Muscle of arm (tissue), 14 donors: ENCODE measurements around the gene PCDHB9. TPM values are rescaled to one million over a fixed set of nuclear protein-coding genes. Genes with fewer than 3 reads are reported as not detected.
A peak's percentile ranks its signal among the peaks of the same experiment; 100 is the strongest.
"Not testable (repeated sequence)": the region's sequence is repeated elsewhere in the genome, so short reads cannot be mapped to it uniquely, and the experiment has no call there.

Experiments
- DNase-seq: peaks from one replicate; pipeline ENCODE4 v3.0.0-alpha.2; 2013
- long read RNA-seq, 11 donors: transcript quantifications; one replicate each; lab custom pipeline, GENCODE V29; 2026
- polyA plus RNA-seq, 12 donors: library from polyadenylated mRNA; unstranded; fragments of 120-200 nt; gene quantifications; one replicate each; pipeline ENCODE4 v1.2.1, GENCODE V29; 2013; ENCODE audit not compliant: insufficient read length in 12 of 12

The PCDHB9 gene
- 1 to 10 TPM in 10 of 12 donors, not detected in 2; 1.4 to 4.6 (median 2.3) TPM for polyA plus RNA-seq
- long read RNA-seq, donor 1, full-length matches to known transcripts = 9 of 9 reads
- long read RNA-seq, donor 1, partial matches to known transcripts = 0 of 9 reads
- long read RNA-seq, donor 1, other reads (novel, unspliced or antisense) = 0 of 9 reads
- long read RNA-seq, donor 2, full-length matches to known transcripts = 2 of 2 reads
- long read RNA-seq, donor 2, partial matches to known transcripts = 0 of 2 reads
- long read RNA-seq, donor 2, other reads (novel, unspliced or antisense) = 0 of 2 reads
- long read RNA-seq, donor 3, full-length matches to known transcripts = 2 of 2 reads
- long read RNA-seq, donor 3, partial matches to known transcripts = 0 of 2 reads
- long read RNA-seq, donor 3, other reads (novel, unspliced or antisense) = 0 of 2 reads
- long read RNA-seq, donor 4, full-length matches to known transcripts = 2 of 2 reads
- long read RNA-seq, donor 4, partial matches to known transcripts = 0 of 2 reads
- long read RNA-seq, donor 4, other reads (novel, unspliced or antisense) = 0 of 2 reads
- long read RNA-seq, donor 5, full-length matches to known transcripts = 2 of 2 reads
- long read RNA-seq, donor 5, partial matches to known transcripts = 0 of 2 reads
- long read RNA-seq, donor 5, other reads (novel, unspliced or antisense) = 0 of 2 reads
- long read RNA-seq, donor 6 = 0 reads
- long read RNA-seq, donor 7, full-length matches to known transcripts = 1 of 1 reads
- long read RNA-seq, donor 7, partial matches to known transcripts = 0 of 1 reads
- long read RNA-seq, donor 7, other reads (novel, unspliced or antisense) = 0 of 1 reads
- long read RNA-seq, donor 8, full-length matches to known transcripts = 5 of 5 reads
- long read RNA-seq, donor 8, partial matches to known transcripts = 0 of 5 reads
- long read RNA-seq, donor 8, other reads (novel, unspliced or antisense) = 0 of 5 reads
- long read RNA-seq, donor 9, full-length matches to known transcripts = 3 of 3 reads
- long read RNA-seq, donor 9, partial matches to known transcripts = 0 of 3 reads
- long read RNA-seq, donor 9, other reads (novel, unspliced or antisense) = 0 of 3 reads
- long read RNA-seq, donor 10, full-length matches to known transcripts = 5 of 5 reads
- long read RNA-seq, donor 10, partial matches to known transcripts = 0 of 5 reads
- long read RNA-seq, donor 10, other reads (novel, unspliced or antisense) = 0 of 5 reads
- long read RNA-seq, donor 11, full-length matches to known transcripts = 4 of 4 reads
- long read RNA-seq, donor 11, partial matches to known transcripts = 0 of 4 reads
- long read RNA-seq, donor 11, other reads (novel, unspliced or antisense) = 0 of 4 reads

DNA sequence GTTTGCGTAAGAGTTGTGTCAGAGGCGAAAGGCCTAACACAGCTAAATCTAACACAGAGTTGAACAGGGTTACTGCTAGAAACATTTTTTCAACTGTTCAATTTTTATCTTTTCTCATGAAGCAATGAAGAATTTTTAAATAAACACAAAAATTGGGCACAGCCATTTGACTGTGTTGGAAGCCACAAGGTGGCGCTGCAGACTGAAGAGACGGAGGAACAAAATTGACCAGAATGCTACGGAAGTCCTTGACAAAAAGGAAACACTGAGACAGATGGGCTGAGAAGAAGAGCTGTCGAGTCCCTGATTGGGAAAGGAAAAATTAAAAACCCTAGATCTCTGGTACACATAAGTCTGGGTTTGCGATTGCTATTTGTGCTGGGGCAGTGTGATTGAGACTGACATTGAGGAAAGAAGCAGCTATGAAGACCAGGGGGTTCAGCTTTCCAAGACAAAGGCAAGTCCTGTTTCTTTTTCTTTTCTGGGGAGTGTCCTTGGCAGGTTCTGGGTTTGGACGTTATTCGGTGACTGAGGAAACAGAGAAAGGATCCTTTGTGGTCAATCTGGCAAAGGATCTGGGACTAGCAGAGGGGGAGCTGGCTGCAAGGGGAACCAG lies at the start of gene PCDHB9:
PCDHB9 (plus strand) TSS at position 265 of the 616 bp plus-strand sequence; CDS start at position 423, 158 bp downstream.
- DNase-seq = no peak

DNA sequence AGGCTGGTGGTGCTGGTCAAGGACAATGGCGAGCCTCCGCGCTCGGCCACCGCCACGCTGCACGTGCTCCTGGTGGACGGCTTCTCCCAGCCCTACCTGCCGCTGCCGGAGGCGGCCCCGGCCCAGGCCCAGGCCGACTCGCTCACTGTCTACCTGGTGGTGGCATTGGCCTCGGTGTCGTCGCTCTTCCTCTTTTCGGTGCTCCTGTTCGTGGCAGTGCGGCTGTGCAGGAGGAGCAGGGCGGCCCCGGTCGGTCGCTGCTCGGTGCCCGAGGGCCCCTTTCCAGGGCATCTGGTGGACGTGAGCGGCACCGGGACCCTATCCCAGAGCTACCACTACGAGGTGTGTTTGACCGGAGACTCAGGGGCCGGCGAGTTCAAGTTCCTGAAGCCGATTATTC lies 49.6 kb upstream of the PCDHB9 start:
- not testable (repeated sequence) for DNase-seq

DNA sequence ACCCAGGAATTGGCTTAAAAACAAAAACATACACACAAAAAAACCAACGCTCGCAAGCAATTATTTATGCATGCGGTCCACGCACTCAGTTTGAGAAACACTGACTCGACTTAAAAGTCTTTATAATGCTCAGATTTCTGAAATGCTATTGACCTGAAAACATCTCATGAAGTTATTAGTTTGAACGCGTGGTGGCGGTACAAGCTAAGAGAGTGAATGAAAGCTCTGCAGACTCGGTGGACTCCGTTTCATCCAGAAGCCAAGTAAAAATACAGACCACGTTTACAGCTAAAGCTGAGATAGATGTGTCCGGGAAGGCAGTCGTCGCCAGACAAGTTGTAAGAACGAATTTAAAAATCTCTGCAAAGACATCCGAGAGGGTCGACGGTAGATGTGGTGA lies 37.1 kb upstream of the PCDHB9 start, which contains the start of gene PCDHB6:
PCDHB6 (plus strand) TSS at position 246 of the 400 bp plus-strand sequence. CDS start 201 bp downstream, outside the sequence.
- DNase-seq = peak; percentile 0

DNA sequence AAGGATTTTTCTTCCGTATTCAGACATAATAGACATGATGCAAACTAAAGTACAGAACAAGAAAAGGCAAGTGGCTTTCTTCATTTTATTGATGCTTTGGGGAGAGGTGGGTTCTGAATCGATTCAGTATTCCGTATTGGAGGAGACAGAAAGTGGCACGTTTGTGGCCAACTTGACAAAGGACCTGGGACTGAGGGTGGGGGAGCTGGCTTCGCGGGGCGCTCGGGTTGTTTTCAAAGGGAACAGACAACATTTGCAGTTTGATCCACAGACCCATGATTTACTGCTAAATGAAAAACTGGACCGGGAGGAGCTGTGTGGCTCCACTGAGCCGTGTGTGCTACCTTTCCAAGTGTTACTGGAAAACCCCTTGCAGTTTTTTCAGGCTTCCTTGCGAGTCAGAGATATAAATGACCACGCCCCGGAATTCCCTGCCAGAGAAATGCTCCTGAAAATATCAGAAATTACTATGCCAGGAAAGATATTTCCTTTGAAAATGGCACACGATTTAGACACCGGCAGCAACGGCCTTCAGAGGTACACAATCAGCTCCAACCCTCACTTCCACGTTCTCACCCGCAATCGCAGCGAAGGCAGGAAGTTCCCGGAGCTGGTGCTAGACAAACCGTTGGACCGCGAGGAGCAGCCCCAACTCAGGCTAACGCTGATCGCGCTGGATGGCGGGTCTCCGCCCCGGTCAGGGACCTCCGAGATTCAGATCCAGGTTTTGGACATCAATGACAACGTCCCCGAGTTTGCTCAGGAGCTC lies 36.6 kb upstream of the PCDHB9 start:
- no peak for DNase-seq

DNA sequence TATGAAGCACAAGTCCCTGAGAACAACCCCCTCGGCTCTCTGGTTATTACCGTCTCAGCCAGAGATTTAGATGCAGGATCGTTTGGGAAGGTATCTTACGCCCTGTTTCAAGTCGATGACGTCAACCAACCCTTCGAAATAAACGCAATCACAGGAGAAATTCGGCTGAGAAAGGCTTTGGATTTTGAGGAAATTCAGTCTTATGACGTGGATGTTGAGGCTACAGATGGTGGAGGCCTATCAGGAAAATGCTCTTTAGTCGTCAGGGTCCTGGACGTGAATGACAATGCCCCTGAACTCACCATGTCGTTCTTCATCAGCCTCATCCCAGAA lies 36.0 kb upstream of the PCDHB9 start:
- DNase-seq = no peak

DNA sequence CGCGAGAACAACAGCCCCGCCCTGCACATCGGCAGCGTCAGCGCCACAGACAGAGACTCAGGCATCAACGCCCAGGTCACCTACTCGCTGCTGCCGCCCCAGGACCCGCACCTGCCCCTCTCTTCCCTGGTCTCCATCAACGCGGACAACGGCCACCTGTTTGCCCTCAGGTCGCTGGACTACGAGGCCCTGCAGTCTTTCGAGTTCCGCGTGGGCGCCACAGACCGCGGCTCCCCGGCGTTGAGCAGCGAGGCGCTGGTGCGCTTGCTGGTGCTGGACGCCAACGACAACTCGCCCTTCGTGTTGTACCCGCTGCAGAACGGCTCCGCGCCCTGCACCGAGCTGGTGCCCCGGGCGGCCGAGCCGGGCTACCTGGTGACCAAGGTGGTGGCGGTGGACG lies 35.3 kb upstream of the PCDHB9 start:
- not testable (repeated sequence) for DNase-seq

DNA sequence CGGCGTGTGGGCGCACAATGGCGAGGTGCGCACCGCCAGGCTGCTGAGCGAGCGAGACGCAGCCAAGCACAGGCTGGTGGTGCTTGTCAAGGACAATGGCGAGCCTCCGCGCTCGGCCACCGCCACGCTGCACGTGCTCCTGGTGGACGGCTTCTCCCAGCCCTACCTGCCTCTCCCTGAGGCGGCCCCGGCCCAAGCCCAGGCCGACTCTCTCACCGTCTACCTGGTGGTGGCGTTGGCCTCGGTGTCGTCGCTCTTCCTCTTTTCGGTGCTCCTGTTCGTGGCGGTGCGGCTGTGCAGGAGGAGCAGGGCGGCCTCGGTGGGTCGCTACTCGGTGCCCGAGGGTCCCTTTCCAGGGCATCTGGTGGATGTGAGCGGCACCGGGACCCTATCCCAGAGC lies 34.9 kb upstream of the PCDHB9 start:
- DNase-seq = not testable (repeated sequence)

DNA sequence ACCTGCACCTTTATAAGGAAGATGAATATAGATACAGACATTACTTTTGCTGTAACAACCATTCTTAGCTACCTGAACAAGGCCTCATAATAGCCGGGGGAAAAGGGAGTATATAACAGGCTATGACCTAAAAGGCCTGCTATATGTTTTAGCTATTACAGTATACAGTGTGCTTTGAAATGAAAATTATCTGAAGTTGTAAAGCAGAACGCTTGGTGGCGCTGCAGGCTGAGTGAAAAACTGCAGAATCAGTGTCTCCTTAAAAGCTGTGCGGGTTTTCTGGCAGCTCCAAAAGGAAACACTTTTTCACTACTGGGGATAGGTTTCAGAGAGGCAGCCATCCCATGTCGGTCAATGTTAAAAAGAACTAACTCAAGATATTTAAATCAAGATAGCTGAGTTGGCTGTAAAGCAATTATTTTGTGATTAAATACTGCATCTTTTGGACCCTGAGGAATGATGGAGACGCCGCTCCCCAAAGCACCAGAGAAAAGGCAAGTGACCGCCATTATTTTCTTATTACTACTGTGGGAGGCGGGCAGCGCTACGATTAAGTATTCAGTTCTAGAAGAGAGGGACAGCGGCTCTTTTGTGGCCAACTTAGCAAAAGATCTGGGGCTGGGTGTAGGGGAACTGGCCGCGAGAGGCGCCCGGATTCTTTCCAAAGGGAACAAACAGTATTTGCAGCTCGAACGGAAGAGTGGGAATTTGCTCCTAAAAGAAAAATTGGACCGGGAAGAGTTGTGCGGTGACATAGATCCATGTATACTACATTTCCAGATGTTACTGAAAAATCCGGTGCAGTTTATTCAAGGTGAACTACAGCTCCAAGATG lies 31.2 kb upstream of the PCDHB9 start:
- DNase-seq = no peak

DNA sequence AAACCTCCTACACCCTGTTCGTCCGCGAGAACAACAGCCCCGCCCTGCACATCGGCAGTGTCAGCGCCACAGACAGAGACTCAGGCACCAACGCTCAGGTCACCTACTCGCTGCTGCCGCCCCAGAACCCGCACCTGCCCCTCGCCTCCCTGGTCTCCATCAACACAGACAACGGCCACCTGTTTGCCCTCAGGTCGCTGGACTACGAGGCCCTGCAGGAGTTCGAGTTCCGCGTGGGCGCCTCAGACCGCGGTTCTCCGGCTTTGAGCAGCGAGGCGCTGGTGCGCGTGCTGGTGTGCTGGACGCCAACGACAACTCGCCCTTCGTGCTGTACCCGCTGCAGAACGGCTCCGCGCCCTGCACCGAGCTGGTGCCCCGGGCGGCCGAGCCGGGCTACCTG lies 29.6 kb upstream of the PCDHB9 start:
- DNase-seq = not testable (repeated sequence)

DNA sequence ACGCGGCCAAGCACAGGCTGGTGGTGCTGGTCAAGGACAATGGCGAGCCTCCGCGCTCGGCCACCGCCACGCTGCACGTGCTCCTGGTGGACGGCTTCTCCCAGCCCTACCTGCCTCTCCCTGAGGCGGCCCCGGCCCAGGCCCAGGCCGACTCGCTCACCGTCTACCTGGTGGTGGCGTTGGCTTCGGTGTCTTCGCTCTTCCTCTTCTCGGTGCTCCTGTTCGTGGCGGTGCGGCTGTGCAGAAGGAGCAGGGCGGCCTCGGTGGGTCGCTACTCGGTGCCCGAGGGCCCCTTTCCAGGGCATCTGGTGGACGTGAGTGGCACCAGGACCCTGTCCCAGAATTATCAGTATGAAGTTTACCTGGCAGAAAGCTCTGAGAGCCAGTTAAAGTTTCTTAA lies 29.1 kb upstream of the PCDHB9 start:
- not testable (repeated sequence) for DNase-seq

DNA sequence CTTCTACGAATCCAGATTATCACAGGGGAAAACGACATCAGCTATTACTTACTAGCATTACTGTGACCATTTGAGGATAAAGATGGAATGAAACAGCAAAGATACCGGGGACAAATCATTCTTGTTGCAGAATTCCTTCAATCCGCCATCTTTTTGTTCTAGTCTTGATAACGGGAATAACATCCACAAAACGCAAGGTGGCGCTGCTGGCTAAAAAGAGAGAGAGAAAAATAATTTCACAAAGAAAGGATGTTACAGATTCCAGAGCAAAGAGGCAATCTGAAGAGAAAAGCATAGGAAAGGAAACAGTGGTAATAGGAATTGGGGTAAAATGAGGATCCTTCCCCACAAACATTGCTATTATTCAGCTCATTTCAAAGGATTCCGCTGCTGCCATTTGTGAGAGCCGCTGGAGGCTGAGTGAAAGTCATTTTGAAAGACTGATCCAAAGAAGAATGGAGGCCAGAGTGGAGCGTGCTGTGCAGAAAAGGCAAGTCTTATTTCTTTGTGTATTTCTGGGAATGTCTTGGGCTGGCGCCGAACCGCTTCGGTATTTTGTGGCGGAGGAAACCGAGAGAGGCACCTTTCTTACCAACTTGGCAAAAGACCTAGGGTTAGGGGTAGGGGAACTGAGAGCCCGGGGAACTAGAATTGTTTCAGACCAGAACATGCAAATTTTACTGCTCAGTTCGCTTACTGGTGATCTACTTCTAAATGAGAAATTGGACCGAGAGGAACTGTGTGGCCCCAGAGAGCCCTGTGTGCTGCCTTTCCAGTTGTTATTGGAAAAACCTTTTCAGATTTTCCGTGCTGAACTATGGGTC lies 14.4 kb upstream of the PCDHB9 start, which contains the start of gene PCDHB7:
PCDHB7 (plus strand) TSS at position 264 of the 824 bp plus-strand sequence; CDS start at position 456, 192 bp downstream.
- DNase-seq = peak; percentile 18

DNA sequence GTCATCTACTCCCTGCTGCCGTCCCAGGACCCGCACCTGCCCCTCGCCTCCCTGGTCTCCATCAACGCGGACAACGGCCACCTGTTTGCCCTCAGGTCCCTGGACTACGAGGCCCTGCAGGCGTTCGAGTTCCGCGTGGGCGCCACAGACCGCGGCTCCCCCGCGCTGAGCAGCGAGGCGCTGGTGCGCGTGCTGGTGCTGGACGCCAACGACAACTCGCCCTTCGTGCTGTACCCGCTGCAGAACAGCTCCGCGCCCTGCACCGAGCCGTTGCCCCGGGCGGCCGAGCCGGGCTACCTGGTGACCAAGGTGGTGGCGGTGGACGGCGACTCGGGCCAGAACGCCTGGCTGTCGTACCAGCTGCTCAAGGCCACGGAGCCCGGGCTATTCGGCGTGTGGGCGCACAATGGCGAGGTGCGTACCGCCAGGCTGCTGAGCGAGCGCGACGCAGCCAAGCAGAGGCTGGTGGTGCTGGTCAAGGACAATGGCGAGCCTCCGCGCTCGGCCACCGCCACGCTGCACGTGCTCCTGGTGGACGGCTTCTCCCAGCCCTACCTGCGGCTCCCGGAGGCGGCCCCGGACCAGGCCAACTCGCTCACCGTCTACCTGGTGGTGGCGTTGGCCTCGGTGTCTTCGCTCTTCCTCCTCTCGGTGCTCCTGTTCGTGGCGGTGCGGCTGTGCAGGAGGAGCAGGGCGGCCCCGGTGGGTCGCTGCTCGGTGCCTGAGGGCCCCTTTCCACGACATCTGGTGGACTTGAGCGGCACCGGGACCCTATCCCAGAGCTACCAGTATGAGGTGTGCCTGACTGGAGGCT lies 12.5 kb upstream of the PCDHB9 start:
- DNase-seq = not testable (repeated sequence)

DNA sequence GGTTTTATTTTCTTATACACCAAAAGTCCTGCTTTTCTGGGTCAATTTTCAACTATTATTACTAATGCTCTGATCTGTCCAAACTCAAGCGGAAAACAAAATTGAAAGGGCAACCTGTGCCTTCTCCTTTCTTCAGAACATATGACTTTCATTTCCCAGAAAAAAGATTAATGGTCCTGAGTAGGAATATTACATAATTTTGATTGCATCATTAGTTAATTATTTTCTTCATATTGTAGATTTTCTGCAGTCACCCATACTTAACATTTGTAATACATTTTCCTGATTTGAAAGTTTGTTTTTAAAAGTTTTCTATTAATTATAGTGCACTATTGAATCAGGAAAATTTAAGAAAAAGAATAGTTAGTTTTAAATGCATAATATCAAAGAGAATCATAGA lies 11.0 kb upstream of the PCDHB9 start:
- no peak for DNase-seq

DNA sequence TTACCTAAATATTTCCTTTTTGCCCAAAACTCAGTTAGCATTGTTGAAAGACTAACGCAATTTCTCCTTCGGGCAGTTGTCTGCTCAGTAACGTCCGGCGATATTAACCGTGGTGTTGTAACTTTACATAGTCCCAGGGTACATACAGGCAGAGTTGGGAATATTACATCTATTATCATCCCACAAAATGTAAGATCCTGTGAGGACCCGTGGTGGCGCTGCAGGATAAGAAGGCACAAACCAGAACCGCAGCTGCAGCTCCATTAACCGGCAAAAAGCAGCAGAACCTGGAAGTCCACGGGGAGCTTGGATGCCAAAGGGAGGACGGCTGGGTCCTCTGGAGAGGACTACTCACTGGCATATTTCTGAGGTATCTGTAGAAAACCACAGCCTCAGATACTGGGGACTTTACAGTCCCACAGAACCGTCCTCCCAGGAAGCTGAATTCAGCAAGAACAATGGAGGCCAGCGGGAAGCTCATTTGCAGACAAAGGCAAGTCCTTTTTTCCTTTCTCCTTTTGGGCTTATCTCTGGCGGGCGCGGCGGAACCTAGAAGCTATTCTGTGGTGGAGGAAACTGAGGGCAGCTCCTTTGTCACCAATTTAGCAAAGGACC lies 9.3 kb upstream of the PCDHB9 start, which contains the start of gene PCDHB8:
PCDHB8 (plus strand) TSS at position 214 of the 615 bp plus-strand sequence; CDS start at position 459, 245 bp downstream.
- DNase-seq = not testable (repeated sequence)

DNA sequence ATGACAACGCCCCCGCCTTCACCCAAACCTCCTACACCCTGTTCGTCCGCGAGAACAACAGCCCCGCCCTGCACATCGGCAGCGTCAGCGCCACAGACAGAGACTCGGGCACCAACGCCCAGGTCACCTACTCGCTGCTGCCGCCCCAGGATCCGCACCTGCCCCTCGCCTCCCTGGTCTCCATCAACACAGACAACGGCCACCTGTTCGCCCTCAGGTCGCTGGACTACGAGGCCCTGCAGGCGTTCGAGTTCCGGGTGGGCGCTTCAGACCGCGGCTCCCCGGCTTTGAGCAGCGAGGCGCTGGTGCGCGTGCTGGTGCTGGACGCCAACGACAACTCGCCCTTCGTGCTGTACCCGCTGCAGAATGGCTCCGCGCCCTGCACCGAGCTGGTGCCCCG lies 7.6 kb upstream of the PCDHB9 start:
- not testable (repeated sequence) for DNase-seq

DNA sequence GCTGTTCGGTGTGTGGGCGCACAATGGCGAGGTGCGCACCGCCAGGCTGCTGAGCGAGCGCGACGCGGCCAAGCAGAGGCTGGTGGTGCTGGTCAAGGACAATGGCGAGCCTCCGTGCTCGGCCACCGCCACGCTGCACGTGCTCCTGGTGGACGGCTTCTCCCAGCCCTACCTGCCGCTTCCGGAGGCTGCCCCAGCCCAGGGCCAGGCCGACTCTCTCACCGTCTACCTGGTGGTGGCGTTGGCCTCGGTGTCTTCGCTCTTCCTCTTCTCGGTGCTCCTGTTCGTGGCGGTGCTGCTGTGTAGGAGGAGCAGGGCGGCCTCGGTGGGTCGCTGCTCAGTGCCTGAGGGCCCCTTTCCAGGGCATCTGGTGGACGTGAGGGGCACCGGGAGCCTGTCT lies 7.1 kb upstream of the PCDHB9 start:
- not testable (repeated sequence) for DNase-seq

DNA sequence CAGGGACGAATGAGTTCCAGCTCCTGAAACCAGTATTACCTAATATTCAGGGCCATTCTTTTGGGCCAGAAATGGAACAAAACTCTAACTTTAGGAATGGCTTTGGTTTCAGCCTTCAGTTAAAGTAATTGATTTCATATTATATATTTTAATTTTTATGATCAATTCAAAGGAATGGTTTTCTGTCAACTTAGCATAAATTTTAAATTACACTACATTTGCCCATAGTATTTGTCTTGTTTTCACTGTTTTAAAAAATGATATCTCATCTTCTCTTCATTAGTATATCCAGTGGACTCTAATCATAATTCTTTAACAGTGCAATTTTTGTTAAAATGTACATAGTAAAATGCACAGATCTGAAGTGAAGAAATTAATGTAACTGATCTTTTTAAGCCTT lies 6.6 kb upstream of the PCDHB9 start:
- DNase-seq = no peak
